Fibroblast of villous mesenchyme (primary cell): Measurements from ENCODE around the gene NMNAT2. TPM values are rescaled to one million over a fixed set of nuclear protein-coding genes. Genes with fewer than 3 reads are reported as not detected.
A peak's percentile ranks its signal among the peaks of the same experiment; 100 is the strongest.

Experiments
- DNase-seq: peaks from one replicate; pipeline ENCODE4 v3.0.0-alpha.2; 2010; ENCODE audit warnings: low read depth
- H3K4me3 ChIP-seq: 2 replicates; pipeline ENCODE4 v1.5.1; 2011; ENCODE audit warnings: low read depth, mild to moderate bottlenecking, low read length
- total RNA-seq: library from RNA; depleted of rRNA; stranded (reverse); fragments of >200 nt; gene quantifications from 2 replicates; pipeline ENCODE4 v1.2.3, GENCODE V29; 2012
- TF ChIP-seq, protein P1 (sequence below): IDR thresholded peaks from 2 replicates; pipeline ENCODE4 v1.5.1; 2012; ENCODE audit warnings: low read depth, mild to moderate bottlenecking, low read length; ENCODE audit not compliant: insufficient read depth

The NMNAT2 gene
- total RNA-seq, 1 donor, result 3.9 TPM

GRCh38 chr1:183361081-183361480 lies 57.1 kb downstream of the NMNAT2 start:
- no peak overlapping the region for H3K4me3 ChIP-seq
- TF ChIP-seq, protein P1, sequence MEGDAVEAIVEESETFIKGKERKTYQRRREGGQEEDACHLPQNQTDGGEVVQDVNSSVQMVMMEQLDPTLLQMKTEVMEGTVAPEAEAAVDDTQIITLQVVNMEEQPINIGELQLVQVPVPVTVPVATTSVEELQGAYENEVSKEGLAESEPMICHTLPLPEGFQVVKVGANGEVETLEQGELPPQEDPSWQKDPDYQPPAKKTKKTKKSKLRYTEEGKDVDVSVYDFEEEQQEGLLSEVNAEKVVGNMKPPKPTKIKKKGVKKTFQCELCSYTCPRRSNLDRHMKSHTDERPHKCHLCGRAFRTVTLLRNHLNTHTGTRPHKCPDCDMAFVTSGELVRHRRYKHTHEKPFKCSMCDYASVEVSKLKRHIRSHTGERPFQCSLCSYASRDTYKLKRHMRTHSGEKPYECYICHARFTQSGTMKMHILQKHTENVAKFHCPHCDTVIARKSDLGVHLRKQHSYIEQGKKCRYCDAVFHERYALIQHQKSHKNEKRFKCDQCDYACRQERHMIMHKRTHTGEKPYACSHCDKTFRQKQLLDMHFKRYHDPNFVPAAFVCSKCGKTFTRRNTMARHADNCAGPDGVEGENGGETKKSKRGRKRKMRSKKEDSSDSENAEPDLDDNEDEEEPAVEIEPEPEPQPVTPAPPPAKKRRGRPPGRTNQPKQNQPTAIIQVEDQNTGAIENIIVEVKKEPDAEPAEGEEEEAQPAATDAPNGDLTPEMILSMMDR, result no peak
- DNase-seq, result no peak

DNA sequence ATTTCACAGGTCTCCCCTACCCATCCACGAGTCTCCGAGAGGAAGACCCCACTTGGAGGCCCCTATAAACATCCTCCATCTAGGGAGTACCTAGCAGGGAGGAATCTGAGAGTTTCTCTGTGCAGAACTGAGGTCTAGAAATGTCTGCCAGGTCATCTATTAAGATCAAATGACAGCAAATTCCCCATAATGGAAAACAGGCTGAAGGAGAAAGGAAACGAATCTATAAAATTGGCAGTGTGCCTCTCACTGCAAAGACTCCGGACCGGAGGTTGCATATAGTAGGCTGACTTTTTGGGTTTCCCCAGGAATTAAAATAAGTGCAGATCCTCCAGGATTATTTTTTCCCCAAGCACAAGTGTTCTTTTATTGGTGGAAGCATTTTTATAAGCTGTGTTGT lies 57.7 kb downstream of the NMNAT2 start:
- DNase-seq, result no peak
- TF ChIP-seq, protein P1, result no peak
- H3K4me3 ChIP-seq, result no peak overlapping the region

DNA sequence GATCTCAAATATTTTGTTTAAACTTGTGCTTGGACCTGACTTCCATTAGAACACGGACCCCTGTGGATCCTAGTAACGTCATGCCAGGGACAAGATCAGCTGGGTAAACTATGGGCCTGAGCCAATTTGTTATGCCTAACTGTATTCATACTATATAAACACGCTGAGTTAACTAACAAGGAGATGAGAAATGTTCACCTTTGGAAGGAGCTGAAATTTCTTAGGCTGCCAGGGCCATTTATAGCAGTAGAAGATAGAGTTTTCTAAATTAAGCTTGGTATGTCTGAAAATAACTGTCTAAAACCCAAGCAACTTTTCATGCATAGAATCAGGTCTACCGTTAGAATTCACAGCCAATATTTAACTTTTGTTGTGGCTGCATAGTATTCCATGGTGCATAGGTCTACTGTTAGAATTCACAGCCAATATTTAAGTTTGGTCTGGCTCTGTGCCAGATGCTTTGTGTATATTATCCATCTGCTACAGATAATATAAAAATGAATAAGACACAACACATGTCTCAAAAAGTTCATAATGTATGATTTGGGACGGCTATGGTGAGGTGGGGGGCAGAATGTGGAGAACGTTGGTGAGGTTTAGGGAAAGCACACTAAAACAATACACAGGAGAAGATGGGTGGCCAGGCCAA lies 61.5 kb downstream of the NMNAT2 start:
- TF ChIP-seq, protein P1, result no peak
- DNase-seq, result no peak
- H3K4me3 ChIP-seq, result no peak overlapping the region

DNA sequence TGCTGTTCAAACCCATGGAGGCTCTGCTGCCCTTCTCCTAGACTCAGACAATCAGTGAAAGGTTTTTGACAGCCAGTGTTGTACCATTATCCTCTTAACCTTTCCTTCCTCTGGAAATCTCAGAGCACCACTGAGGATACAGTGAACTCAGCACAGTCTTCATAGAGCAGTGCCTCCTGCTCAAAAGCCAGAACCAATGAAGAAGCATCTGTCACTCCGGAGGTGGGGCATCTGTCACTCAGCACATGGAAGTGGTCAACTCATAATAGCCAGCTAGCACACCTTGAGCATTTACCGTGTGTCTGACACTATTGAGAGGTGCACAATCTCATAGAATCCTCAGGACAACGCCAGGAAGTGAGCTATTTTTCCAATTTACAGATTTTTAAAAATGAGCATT lies 62.4 kb downstream of the NMNAT2 start:
- H3K4me3 ChIP-seq, result no peak overlapping the region
- TF ChIP-seq, protein P1, result no peak
- DNase-seq, result no peak

DNA sequence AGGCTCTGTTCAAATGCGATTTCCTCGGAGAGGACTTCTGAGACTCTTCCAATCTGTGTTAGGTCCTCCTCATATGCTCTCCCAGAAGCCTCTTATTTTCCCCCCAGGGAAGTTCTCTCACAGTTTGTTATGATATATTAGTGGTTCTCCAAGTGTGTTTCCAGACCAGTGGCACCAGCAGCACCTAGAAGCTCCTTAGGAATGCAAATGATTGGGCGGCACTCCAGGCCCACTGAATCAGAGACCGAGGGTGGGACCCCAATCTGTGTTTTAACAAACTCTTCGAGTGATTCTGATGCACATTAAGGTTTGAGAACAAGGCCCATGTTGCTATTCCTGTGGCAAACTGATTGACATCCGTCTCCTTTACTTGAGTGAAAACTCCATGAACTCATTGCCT lies 63.0 kb downstream of the NMNAT2 start:
- TF ChIP-seq, protein P1, result no peak
- no peak overlapping the region for H3K4me3 ChIP-seq
- no peak for DNase-seq

- no peak overlapping the region for H3K4me3 ChIP-seq
- DNase-seq, result no peak
- TF ChIP-seq, protein P1, result no peak
Observed at GRCh38 chr1:183353597-183353996, 64.6 kb downstream of the NMNAT2 start.

DNA sequence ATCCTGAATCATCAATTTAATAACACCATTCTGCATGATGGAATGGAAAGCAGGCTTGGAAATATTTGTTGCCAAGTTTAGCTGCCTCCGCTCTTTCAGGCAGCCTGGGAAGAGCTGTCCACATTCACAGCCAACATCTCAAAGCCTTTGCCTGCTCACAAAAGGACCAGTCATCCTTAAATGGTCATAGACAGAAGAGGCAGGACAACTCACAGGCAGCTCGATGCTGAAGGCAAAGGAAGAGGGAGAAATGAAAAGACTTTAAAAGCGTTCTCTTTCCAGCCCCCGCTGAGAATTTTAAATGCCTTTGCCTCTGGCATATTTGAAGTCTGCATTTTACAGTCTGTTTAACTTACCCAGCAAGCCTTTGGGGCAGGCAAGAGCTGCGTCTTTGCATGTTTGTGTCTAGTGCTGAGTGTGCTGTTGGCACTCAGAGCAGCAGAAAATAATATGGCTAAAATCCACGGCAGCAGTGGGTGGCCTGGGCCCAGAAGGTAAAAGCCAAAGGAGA lies 68.9 kb downstream of the NMNAT2 start:
- peak; percentile 13 for DNase-seq
- TF ChIP-seq, protein P1, result no peak
- H3K4me3 ChIP-seq, result no peak overlapping the region
